Measurements from ENCODE around the gene LMTK2.

GRCh38 chr7:98085674-98086073 is 21.0 kb upstream of the LMTK2 start:
- TF ChIP-seq ZNF274 (IDR thresholded peaks at IDR 0.05; ENCODE audit: low read depth, low read length) (no peak), YY1 (IDR thresholded peaks at IDR 0.05; ENCODE audit: insufficient read depth, insufficient read length) (no peak), SUZ12 (IDR thresholded peaks at IDR 0.05; ENCODE audit: extremely low read depth, insufficient read depth, insufficient read length) (no peak)
